GM06990 (cell line): Measurements from ENCODE around the gene CHAF1A.

Source experiments
- DNase-seq: peaks from one replicate; pipeline ENCODE4 v3.0.0-alpha.2; 2011; ENCODE audit not compliant: insufficient read length; ENCODE audit errors: extremely low read depth
- H3K27me3 ChIP-seq: replicated peaks from 2 replicates; pipeline ENCODE4 v1.6.0; 2011; ENCODE audit warnings: low read length; ENCODE audit not compliant: control insufficient read depth, insufficient read depth
- H3K36me3 ChIP-seq: 2 replicates; pipeline ENCODE4 v1.5.1; 2011; ENCODE audit warnings: low read length; ENCODE audit not compliant: control insufficient read depth, insufficient read depth
- H3K4me3 ChIP-seq: replicated peaks from 2 replicates; pipeline ENCODE4 v1.5.1; 2011; ENCODE audit warnings: low read depth, mild to moderate bottlenecking, control low read depth, low read length
- CTCF ChIP-seq: IDR thresholded peaks from 2 replicates; pipeline ENCODE4 v1.5.1; 2011; ENCODE audit warnings: low read length, control low read depth, mild to moderate bottlenecking, inconsistent platforms; ENCODE audit not compliant: insufficient read depth, poor library complexity, severe bottlenecking

The CHAF1A gene

GRCh38 chr19:4456476-4456842 lies 54.0 kb downstream of the CHAF1A start:
- DNase-seq, result no peak
- no peak for TF ChIP-seq CTCF

GRCh38 chr19:4456843-4457653 lies 54.6 kb downstream of the CHAF1A start:
- Histone ChIP-seq H3K4me3 (peak overlapping the region; percentile 82), H3K36me3 (peaks cover 17% of the 10 kb centered on the region), H3K27me3 (no peaks in the 10 kb centered on the region)
- no peak for TF ChIP-seq CTCF
- DNase-seq, result no peak

More at GRCh38 chr19:4456476-4456842, 54.0 kb downstream of the CHAF1A start:
- H3K36me3 ChIP-seq, result peaks cover 17% of the 10 kb centered on the region
- H3K4me3 ChIP-seq, result peak overlapping the region; percentile 82
- H3K27me3 ChIP-seq, result no peaks in the 10 kb centered on the region

- no peak for TF ChIP-seq CTCF
- Histone ChIP-seq H3K36me3 (peaks cover 9% of the 10 kb centered on the region), H3K4me3 (peak within 1 kb of the TSS; percentile 82)
These were observed 55.4 kb downstream of the CHAF1A start, which contains the start of gene UBXN6 for GRCh38 chr19:4457654-4458395. Gene UBXN6 (minus strand): TSS chr19:4457794. CDS start chr19:4457697, 97 bp downstream.

GRCh38 chr19:4464815-4465581 lies 62.6 kb downstream of the CHAF1A start:
- Histone ChIP-seq H3K4me3 (no peak overlapping the region), H3K27me3 (no peaks in the 10 kb centered on the region), H3K36me3 (no peaks in the 10 kb centered on the region)
- no peak for DNase-seq
- no peak for TF ChIP-seq CTCF

More at GRCh38 chr19:4457654-4458395, 55.4 kb downstream of the CHAF1A start, which contains the start of gene UBXN6:
- peak; percentile 97 for DNase-seq
- H3K27me3 ChIP-seq, result no peaks in the 10 kb centered on the region

GRCh38 chr19:4467835-4468234 lies 65.4 kb downstream of the CHAF1A start:
- H3K4me3 ChIP-seq, result no peak overlapping the region
- H3K36me3 ChIP-seq, result no peaks in the 10 kb centered on the region
- TF ChIP-seq CTCF, result no peak
- no peaks in the 10 kb centered on the region for H3K27me3 ChIP-seq
- no peak for DNase-seq
